Nephron progenitor cell (in vitro differentiated cells): ENCODE measurements around the gene ATIC.
A peak's percentile ranks its signal among the peaks of the same experiment; 100 is the strongest.

Experiments used
- DNase-seq: peaks from one replicate; pipeline ENCODE4 v3.0.0; 2021
- H3K27ac Mint-ChIP-seq: 2 replicates; pipeline ENCODE4 v1.8.0; 2021; ENCODE audit warnings: mild to moderate bottlenecking, moderate library complexity, mixed read lengths
- H3K27me3 Mint-ChIP-seq: 2 replicates; pipeline ENCODE4 v1.8.0; 2021; ENCODE audit warnings: mild to moderate bottlenecking, low read depth, mixed read lengths; ENCODE audit not compliant: poor library complexity
- H3K36me3 Mint-ChIP-seq: 2 replicates; pipeline ENCODE4 v1.8.0; 2021; ENCODE audit warnings: low read depth, mixed read lengths
- H3K4me1 Mint-ChIP-seq: 2 replicates; pipeline ENCODE4 v1.8.0; 2021; ENCODE audit warnings: mixed read lengths
- H3K4me3 Mint-ChIP-seq: 2 replicates; pipeline ENCODE4 v1.8.0; 2021; ENCODE audit warnings: mild to moderate bottlenecking, moderate library complexity, mixed read lengths
- H3K9me3 Mint-ChIP-seq: 2 replicates; pipeline ENCODE4 v1.8.0; 2021; ENCODE audit warnings: mild to moderate bottlenecking, moderate library complexity, mixed read lengths
- TF ChIP-seq, protein P1 (sequence below): fragments of 200-600 bp; sonication (generic); IDR thresholded peaks from 2 replicates; pipeline ENCODE4 v1.5.0; 2021; ENCODE audit warnings: antibody characterized with exemption

Gene ATIC

GRCh38 chr2:215395687-215396460 is 84.0 kb downstream of the ATIC start:
- H3K4me3 Mint-ChIP-seq = no peak overlapping the region
- TF ChIP-seq, protein P1, sequence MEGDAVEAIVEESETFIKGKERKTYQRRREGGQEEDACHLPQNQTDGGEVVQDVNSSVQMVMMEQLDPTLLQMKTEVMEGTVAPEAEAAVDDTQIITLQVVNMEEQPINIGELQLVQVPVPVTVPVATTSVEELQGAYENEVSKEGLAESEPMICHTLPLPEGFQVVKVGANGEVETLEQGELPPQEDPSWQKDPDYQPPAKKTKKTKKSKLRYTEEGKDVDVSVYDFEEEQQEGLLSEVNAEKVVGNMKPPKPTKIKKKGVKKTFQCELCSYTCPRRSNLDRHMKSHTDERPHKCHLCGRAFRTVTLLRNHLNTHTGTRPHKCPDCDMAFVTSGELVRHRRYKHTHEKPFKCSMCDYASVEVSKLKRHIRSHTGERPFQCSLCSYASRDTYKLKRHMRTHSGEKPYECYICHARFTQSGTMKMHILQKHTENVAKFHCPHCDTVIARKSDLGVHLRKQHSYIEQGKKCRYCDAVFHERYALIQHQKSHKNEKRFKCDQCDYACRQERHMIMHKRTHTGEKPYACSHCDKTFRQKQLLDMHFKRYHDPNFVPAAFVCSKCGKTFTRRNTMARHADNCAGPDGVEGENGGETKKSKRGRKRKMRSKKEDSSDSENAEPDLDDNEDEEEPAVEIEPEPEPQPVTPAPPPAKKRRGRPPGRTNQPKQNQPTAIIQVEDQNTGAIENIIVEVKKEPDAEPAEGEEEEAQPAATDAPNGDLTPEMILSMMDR = no peak
- H3K27me3 Mint-ChIP-seq = no peaks in the 10 kb centered on the region
- H3K36me3 Mint-ChIP-seq = peaks cover 67% of the 10 kb centered on the region
- H3K4me1 Mint-ChIP-seq = peaks cover 6% of the 10 kb centered on the region
- peak overlapping the region; percentile 88 for H3K27ac Mint-ChIP-seq
- DNase-seq = no peak
- no peaks in the 10 kb centered on the region for H3K9me3 Mint-ChIP-seq

DNA sequence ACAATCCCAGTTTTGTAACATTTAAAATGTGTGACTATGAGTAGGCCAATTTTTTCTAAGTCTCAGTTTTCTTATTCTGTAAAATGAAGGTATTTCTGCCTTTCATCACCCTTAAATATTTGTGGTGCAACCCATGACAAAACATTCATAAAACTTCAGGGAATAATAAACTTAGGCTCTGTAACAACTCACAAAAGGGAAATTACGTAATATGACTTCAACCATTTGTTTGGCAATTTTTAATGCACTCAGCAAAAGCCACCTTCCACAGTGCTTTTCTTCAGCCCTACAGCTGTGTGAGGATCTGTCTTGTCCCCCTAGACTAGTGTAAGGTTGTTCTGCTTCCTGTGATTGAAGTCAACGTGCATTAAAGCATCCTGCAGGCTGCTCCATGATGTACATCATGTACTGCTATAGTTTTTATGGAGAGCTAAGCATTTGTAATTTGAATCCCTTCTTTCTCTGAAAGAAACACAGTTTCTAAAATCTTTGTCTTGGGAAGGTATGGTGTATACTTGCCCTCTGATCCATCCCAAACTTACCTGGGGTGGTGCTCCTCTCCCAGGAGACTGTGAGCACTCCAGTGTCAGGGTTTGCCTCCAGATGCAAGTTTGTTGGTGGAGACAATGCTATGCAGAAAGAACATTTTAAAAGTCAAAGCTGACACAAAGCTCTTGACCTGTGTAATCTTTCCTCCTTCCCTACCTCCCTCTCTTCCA is 84.9 kb downstream of the ATIC start:
- Mint-ChIP-seq H3K4me3 (no peak overlapping the region), H3K9me3 (no peaks in the 10 kb centered on the region), H3K27me3 (no peaks in the 10 kb centered on the region), H3K27ac (peak overlapping the region; percentile 42), H3K36me3 (peaks cover 66% of the 10 kb centered on the region), H3K4me1 (peaks cover 6% of the 10 kb centered on the region)
- DNase-seq = no peak
- TF ChIP-seq, protein P1 = no peak

GRCh38 chr2:215397632-215398341 is 85.9 kb downstream of the ATIC start:
- H3K36me3 Mint-ChIP-seq = peaks cover 57% of the 10 kb centered on the region
- H3K4me3 Mint-ChIP-seq = no peak overlapping the region
- H3K27me3 Mint-ChIP-seq = no peaks in the 10 kb centered on the region
- H3K9me3 Mint-ChIP-seq = no peaks in the 10 kb centered on the region
- H3K27ac Mint-ChIP-seq = peak overlapping the region; percentile 29
- peaks cover 4% of the 10 kb centered on the region for H3K4me1 Mint-ChIP-seq
- DNase-seq = no peak
- TF ChIP-seq, protein P1 = no peak

DNA sequence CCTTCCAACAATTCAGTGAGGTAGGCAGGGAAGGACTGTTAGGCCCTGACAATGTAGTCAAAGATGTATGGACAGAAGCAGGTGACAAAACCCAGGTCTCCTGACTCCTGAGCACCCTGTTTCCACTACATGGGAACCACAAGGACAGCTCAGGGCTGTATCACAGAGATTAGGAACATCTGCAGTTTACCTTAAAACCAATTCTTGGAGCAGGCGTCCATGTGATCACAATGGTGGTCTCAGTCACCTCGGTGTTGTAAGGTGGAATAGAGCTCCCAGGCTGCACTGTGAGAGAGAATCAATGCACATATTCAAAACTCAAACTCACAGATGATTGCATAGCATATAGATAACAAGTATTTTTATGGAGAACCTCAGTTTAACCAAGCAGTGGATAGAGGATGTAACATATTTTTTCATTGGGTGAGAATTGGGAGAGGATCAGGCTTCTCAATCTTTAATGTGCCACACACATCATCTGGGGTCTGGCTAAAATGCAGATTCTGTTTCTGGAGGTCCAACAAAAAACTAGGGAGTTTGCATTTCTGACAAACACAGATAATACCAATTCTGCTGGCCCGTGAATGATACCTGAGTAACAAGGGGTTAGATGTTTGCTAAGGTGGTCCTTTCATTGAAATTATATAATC is 87.3 kb downstream of the ATIC start:
- Mint-ChIP-seq H3K4me3 (no peak overlapping the region), H3K27ac (no peak overlapping the region), H3K27me3 (no peaks in the 10 kb centered on the region), H3K4me1 (no peaks in the 10 kb centered on the region), H3K9me3 (no peaks in the 10 kb centered on the region), H3K36me3 (peaks cover 59% of the 10 kb centered on the region)
- no peak for DNase-seq
- TF ChIP-seq, protein P1 = no peak
